GM19238 (cell line): ENCODE results near the gene TICAM1.
"Not testable (repeated sequence)": the region's sequence is repeated elsewhere in the genome, so short reads cannot be mapped to it uniquely, and the experiment has no call there.

Experiments
- DNase-seq: peaks from one replicate; pipeline ENCODE4 v3.0.0; 2011; ENCODE audit warnings: low spot score; ENCODE audit not compliant: insufficient read length

The TICAM1 gene

DNA sequence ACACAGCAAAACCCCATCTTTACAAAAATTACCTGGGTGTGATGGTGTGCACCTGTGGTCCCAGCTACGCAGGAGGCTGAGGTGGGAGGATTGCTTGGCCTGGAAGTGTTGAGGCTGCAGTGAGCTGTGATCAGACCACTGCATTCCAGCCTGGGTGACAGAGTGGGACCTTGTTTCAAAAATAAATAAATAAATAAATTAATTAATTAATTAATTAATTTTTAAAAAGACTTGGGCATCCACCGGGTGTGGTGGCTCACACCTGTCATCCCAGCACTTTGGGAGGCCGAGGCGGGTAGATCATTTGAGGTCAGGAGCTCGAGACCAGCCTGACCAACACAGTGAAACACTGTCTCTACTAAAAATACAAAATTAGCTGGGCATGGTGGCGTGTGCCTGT, 26.4 kb downstream of the TICAM1 start:
- DNase-seq, result not testable (repeated sequence)

DNA sequence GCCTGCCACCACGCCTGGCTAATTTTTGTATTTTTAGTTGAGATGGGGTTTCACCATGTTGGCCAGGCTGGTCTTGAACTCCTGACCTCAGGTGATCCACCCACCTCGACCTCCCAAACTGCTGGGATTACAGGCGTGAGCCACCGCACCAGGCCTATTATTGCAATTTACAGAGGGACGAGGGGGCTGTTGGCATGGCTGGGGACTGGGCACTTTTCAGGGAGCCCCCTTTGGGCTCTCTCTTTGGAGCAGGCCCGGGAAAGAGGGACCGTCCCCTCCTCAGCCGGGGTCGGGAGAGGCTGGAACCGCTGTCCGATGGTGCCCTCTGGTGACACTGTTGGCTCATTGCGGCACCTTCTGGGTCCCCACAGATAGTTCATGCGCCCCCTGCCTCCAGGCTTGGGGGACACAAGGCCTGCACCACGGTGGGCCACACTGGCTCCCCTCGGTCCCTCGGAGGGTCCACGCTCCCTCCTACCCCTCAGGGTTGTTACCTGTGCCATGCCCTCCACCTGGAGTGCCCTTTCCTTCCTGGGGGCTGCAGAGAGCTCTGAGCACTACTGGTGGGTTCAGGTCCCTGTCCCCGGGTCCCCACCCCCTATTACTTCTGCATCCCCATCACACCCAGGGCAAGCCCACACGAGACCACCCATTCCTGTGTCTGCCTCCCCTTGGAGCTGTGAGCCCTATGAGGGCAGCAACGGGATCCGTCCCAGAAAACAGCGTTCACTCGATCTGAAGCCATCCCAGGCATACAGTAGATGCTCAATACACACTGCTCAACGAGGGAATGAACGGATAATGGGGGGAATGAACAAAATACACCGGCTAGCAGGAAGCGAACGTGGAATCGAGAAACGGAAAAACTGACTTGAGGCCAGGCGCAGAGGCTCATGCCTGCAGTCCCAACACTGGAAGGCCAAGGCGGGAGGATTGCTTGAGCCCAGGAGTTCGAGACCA, 27.5 kb downstream of the TICAM1 start:
- peak; percentile 57 for DNase-seq

DNA sequence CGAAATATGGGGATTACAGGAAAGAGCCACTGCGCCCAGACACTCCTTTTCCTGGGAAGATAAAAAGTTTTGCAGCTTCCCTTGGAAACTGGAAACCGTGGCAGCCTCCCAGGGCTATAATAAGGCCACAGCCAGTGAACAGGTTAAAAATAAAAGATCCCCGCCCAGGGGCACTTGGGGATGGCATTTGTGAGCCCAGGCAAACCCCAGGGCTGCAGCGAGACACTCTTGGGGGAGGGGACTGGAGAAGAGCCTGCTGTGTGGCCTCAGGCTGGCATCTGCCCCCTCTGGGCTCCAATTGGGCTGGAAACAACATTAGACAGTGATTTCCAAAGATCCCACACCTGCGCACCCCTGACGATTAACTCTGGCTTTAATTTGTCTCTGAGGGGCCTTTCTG, 28.8 kb downstream of the TICAM1 start:
- DNase-seq, result no peak

DNA sequence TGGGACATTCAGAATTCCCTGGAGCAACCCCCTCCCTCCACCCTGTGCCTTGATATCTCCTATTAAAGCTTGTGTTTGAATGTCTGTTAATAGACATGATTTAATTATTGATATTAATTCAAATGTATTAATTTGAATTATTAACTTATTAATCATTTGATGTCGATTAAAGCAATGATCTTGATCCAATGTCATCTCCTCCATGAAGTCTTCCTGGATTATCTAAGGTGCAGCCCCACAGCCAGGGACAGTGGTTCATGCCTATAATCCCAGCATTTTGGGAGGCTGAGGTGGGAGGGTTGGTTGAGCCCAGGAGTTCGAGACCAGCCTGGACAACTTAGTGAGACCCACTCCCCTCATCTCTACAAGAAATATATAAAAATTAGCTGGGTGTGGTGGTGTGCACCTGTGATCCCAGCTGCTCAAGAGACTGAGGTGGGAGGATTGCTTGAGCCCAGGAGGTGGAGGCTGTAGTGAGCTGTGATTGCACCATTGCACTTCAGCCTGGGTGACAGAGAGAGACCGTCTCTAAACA, 30.4 kb downstream of the TICAM1 start:
- no peak for DNase-seq

DNA sequence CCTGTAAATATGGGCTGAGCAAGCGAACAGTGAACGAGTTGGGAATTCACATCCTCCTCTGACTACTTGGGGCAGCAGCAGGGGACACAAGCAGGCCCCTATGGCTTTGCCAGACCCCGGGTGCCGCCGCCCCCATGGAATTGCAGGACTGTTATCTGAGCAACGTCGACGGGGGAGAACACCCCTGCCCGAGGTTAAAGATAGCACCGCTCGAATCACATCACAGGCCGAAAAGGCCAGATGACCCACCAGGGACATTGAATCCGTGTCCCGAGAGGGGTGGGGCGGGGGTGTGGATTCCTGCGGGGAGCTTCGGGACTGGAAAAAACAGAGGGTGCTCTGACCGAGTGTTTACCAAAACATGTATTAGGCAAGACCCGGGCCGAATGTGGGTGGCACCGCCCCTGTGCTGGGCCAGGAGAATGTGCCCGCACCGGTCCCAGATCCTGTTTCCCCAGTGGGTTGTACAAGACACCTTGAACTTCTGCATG, 30.9 kb downstream of the TICAM1 start:
- DNase-seq, result no peak

- no peak for DNase-seq
Measured at GRCh38 chr19:4795400-4795799, 36.1 kb downstream of the TICAM1 start.

DNA sequence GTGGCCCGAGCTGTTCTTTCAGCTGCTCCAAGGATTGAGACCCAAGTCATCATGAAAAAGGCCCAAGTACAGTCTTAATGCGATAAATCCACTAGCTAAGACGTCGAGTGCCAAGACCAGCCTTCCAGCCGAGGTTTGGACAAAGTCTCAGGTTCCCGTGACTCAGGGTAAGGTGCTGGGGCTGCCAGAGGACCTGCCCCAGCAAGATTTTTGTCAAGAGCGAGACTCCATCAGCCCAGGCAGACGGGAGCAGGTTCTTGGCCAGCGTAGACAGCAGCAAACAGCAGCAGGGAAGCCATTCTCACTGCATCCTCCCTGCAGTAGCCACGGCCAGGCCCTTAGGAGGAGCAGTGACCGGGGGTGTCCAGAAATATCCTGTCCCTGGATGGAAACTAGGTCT, 36.5 kb downstream of the TICAM1 start:
- no peak for DNase-seq

DNA sequence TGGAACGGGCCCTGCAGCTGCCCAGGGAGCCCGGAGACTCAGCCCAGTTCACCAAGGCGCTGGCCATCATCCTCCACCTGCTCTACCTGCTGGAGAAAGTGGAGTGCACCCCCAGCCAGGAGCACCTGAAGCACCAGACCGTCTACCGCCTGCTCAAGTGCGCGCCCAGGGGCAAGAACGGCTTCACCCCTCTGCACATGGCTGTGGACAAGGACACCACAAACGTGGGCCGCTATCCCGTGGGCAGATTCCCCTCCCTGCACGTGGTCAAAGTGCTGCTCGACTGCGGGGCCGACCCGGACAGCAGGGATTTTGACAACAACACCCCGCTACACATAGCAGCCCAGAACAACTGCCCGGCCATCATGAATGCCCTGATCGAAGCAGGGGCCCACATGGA, 38.2 kb downstream of the TICAM1 start:
- DNase-seq, result not testable (repeated sequence)

DNA sequence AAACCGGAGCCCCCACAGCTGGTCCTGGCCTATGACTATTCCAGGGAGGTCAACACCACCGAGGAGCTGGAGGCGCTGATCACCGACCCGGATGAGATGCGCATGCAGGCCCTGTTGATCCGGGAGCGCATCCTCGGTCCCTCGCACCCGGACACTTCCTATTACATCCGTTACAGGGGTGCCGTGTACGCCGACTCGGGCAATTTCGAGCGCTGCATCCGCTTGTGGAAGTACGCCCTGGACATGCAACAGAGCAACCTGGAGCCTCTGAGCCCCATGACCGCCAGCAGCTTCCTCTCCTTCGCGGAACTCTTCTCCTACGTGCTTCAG, 38.7 kb downstream of the TICAM1 start:
- DNase-seq, result not testable (repeated sequence)

- DNase-seq, result not testable (repeated sequence)
Measured at GRCh38 chr19:4792019-4792865, 39.3 kb downstream of the TICAM1 start.

- peak; percentile 96 for DNase-seq
Measured at GRCh38 chr19:4791183-4792018, 40.1 kb downstream of the TICAM1 start, which contains the start of gene FEM1A. Gene FEM1A, plus strand, starts transcription at chr19:4791734. Its CDS starts 121 bp downstream, at chr19:4791855.

DNA sequence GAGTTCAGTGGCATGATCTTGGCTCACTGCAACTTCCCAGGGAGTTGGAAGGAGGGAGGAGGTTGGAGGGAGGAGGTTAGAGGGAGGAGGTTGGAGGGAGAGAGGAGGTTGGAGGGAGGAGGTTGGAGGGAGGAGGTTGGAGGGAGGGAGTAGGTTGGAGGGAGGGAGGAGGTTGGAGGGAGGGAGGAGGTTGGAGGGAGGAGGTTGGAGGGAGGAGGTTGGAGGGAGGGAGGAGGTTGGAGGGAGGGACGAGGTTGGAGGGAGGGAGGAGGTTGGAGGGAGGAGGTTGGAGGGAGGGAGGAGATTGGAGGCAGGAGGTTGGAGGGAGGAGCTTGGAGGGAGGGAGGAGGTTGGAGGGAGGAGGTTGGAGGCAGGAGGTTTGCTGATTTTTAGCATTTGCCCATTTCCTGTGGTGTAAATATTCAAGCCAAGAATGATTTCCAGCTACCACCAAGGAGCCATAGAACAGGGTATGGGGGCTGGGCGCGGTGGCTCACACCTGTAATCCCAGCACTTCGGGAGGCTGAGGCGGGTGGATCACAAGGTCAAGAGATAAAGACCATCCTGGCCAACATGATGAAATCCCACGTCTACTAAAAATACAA, 45.0 kb downstream of the TICAM1 start:
- DNase-seq, result not testable (repeated sequence)

- DNase-seq, result no peak
Measured at GRCh38 chr19:4781801-4782200, 49.7 kb downstream of the TICAM1 start.

DNA sequence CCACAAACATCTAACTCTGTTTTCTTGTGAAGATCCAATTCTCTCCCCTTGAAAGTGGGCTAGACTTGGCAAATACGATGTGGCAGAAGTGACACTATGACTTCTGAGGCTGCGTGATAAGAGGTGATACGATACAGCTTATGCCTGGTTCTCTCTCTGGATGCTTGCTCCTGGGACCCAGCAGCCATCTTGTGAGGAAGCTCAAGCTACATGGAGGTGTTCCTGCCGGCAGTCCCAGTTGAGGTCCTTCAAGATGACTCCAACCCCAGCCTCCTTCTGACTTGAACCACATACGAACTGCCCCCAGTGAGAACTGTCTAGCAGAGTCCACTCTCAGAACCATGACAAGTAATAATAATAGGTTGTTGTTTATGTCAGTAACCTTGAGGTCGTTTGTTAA, 50.7 kb downstream of the TICAM1 start:
- no peak for DNase-seq

DNA sequence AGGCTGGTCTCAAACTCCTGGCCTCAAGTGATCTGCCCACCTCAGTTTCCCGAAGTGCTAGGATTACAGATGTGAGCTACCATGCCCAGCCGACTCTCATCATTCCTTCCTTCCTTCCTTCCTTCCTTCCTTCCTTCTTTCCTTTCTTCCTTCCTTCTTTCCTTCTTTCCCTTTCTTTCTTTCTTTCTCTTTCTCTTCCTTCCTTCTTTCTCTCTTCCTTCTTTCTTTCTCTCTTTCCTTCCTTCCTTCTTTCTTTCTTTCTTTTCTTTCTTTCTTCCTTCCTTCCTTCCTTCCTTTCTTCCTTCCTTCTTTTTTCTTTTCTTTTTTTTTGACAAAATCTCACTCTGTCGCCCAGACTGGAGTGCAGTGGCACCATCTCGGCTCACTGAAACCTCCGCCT, 53.4 kb downstream of the TICAM1 start:
- not testable (repeated sequence) for DNase-seq

GRCh38 chr19:4776436-4777211, 54.9 kb downstream of the TICAM1 start:
- no peak for DNase-seq

- DNase-seq, result no peak
Measured at GRCh38 chr19:4775627-4776152, 55.8 kb downstream of the TICAM1 start.

DNA sequence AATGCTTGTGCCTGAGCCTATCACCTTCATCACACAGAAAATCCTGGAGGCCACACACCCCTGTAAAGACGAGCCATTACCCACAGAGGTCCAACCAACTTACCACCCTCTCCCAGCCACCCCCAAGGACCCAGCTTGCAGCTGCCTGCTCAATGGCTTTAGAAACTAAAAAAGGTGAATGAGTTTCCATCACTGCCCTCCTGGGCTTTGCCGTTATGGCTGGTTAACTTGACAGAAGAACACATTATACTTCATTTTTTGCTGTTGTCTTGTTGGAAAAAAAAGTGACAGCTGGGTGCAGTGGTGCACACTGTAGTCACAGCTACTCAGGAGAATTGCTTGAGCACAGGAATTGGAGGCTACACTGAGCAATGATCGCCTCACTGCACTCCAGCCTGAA, 57.4 kb downstream of the TICAM1 start:
- DNase-seq, result no peak

DNA sequence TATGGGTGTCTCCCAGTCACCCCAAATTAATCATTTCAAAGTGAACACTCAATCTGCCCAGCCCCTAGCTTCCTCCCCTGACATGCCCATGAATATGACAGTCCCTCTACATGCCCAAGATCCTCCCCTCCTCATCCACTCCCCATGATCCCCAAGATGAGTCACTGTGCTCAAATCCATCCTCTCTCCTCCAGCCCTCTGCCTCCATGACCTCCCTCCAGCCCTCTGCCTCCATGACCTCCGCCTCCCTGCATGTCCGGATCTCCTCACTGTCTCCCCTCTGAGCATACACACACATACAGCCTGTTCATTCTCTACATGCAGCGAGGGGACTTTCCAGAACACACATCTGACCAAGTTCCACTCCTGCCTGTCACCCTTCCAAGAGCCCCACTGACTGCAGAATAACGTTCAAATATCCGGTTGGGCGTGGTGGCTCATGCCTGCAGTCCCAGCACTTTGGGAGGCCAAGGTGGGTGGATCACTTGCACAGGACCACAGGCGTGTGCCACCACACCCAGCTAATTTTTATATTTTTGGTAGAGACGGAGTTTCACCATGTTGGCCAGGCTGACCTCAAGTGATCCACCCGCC, 58.4 kb downstream of the TICAM1 start:
- DNase-seq, result no peak
